Measurements from ENCODE around the gene PHF21B. TPM values are rescaled to one million over a fixed set of nuclear protein-coding genes. Genes with fewer than 3 reads are reported as not detected.

PHF21B gene
- total RNA-seq, 1 donor from 2014 or later: 6.7 TPM

DNA sequence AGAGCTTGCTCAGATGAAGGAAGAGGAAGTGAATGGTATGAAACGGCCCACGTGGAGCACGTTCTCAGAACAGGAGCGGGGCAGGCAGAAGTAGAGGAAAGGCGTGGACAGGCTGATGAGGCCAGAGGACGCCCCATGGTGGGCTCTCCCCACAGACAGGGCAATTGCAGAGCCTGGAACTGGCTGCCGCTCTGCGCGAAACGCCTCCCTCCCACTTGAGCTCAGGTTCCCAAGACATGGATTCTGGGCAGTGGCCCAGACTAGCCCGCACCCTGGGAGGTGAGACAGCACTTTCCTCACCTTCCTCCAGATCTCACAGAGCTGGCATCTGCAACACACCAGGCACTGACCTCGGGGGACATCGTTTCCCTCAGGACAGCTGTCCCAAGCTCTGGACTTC, 117.6 kb downstream of the PHF21B start:
- no peaks in the 10 kb centered on the region for H3K27me3 ChIP-seq
- no peak for DNase-seq (ENCODE audit: low spot score)
- no peak overlapping the region for H3K4me3 ChIP-seq
- H3K4me3 Mint-ChIP-seq: no peak overlapping the region
- no peaks in the 10 kb centered on the region for H3K27me3 Mint-ChIP-seq (ENCODE audit: insufficient read depth, low read depth)
- H3K4me2 ChIP-seq: no peak overlapping the region
- no peaks in the 10 kb centered on the region for H3F3A ChIP-seq (ENCODE audit: low read depth)
- no peaks in the 10 kb centered on the region for H3K36me3 ChIP-seq
- no peaks in the 10 kb centered on the region for H3K4me1 ChIP-seq
- H3K27ac Mint-ChIP-seq: no peak overlapping the region
- H4K20me1 ChIP-seq (ENCODE audit: low read depth): peaks cover 4% of the 10 kb centered on the region
- H3K9me3 Mint-ChIP-seq: no peaks in the 10 kb centered on the region
- no peak overlapping the region for H2AFZ ChIP-seq (replicated peaks)
- TF ChIP-seq EZH2phosphoT487 (IDR thresholded peaks at IDR 0.05) (no peak), EZH2 (IDR thresholded peaks at IDR 0.05) (no peak)
- TF ChIP-seq, protein P1, sequence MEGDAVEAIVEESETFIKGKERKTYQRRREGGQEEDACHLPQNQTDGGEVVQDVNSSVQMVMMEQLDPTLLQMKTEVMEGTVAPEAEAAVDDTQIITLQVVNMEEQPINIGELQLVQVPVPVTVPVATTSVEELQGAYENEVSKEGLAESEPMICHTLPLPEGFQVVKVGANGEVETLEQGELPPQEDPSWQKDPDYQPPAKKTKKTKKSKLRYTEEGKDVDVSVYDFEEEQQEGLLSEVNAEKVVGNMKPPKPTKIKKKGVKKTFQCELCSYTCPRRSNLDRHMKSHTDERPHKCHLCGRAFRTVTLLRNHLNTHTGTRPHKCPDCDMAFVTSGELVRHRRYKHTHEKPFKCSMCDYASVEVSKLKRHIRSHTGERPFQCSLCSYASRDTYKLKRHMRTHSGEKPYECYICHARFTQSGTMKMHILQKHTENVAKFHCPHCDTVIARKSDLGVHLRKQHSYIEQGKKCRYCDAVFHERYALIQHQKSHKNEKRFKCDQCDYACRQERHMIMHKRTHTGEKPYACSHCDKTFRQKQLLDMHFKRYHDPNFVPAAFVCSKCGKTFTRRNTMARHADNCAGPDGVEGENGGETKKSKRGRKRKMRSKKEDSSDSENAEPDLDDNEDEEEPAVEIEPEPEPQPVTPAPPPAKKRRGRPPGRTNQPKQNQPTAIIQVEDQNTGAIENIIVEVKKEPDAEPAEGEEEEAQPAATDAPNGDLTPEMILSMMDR (IDR thresholded peaks at IDR 0.05): no peak
- H3K27ac ChIP-seq: no peak overlapping the region
- no peak overlapping the region for H3K9ac ChIP-seq
- H3K9me3 ChIP-seq (ENCODE audit: low read depth): no peaks in the 10 kb centered on the region
- H3K79me2 ChIP-seq (ENCODE audit: low read depth): no peaks in the 10 kb centered on the region
- H3K4me1 Mint-ChIP-seq: no peaks in the 10 kb centered on the region
- H3K36me3 Mint-ChIP-seq: peaks cover 23% of the 10 kb centered on the region

DNA sequence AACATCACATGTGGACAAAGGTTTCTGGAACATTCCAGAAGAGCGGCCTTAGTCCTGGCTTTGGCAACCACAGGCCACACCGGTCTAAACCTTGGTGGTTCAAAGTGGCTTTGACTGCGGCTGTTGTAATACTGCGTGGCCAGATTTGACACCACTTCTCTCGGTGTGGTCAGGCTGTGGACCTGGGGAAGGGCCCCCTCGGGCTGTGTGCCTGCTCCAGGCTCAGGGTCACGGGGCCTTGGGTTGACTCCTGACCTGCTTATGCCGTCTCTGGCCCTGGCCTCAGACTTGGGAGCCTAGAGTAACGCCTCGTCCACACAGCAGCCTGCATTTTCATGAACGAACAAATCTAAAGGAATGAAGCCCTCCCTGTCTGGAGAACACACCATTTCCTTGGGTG, 118.0 kb downstream of the PHF21B start:
- peaks cover 4% of the 10 kb centered on the region for H4K20me1 ChIP-seq (ENCODE audit: low read depth)
- H3K4me1 ChIP-seq: no peaks in the 10 kb centered on the region
- no peaks in the 10 kb centered on the region for H3K4me1 Mint-ChIP-seq
- TF ChIP-seq, protein P1 (IDR thresholded peaks at IDR 0.05): no peak
- no peak for TF ChIP-seq EZH2phosphoT487 (IDR thresholded peaks at IDR 0.05)
- no peak for TF ChIP-seq EZH2 (IDR thresholded peaks at IDR 0.05)
- no peak overlapping the region for H3K27ac Mint-ChIP-seq
- H3K27ac ChIP-seq: no peak overlapping the region
- H2AFZ ChIP-seq (replicated peaks): no peak overlapping the region
- no peaks in the 10 kb centered on the region for H3K36me3 ChIP-seq
- DNase-seq (ENCODE audit: low spot score): no peak
- no peak overlapping the region for H3K4me2 ChIP-seq
- H3K27me3 ChIP-seq: no peaks in the 10 kb centered on the region
- H3K4me3 Mint-ChIP-seq: no peak overlapping the region
- H3F3A ChIP-seq (ENCODE audit: low read depth): no peaks in the 10 kb centered on the region
- no peaks in the 10 kb centered on the region for H3K79me2 ChIP-seq (ENCODE audit: low read depth)
- no peak overlapping the region for H3K9ac ChIP-seq
- peaks cover 19% of the 10 kb centered on the region for H3K36me3 Mint-ChIP-seq
- no peaks in the 10 kb centered on the region for H3K27me3 Mint-ChIP-seq (ENCODE audit: insufficient read depth, low read depth)
- H3K4me3 ChIP-seq: no peak overlapping the region
- H3K9me3 ChIP-seq (ENCODE audit: low read depth): no peaks in the 10 kb centered on the region
- H3K9me3 Mint-ChIP-seq: no peaks in the 10 kb centered on the region

DNA sequence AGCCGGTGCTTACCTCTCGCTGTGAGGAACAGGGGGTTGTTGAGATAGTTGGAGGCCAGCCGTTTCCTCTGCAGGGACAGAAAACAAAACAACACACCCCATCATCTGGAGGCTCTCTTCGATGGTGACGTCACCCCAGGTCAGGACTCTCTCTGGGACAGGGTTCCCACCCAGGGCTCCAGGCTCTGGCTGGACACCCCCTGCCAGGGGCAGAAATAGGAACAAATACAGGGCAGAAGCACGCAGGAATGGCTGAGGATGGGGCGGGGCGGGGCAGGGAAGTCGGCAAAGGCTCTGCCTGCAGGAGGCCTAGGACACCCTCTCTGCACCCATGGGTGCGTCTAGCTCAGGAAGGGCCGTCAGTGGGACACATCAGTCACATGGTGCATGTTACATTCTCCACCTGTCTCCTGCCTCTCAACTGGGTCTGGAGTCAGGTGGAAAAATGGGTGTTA, 118.5 kb downstream of the PHF21B start:
- Mint-ChIP-seq H3K27me3 (ENCODE audit: insufficient read depth, low read depth) (no peaks in the 10 kb centered on the region), H3K27ac (no peak overlapping the region), H3K36me3 (peaks cover 21% of the 10 kb centered on the region), H3K4me1 (no peaks in the 10 kb centered on the region), H3K9me3 (no peaks in the 10 kb centered on the region), H3K4me3 (no peak overlapping the region)
- Histone ChIP-seq H3K36me3 (no peaks in the 10 kb centered on the region), H2AFZ (replicated peaks) (no peak overlapping the region), H3K9ac (no peak overlapping the region), H3K79me2 (ENCODE audit: low read depth) (no peaks in the 10 kb centered on the region), H3K9me3 (ENCODE audit: low read depth) (no peaks in the 10 kb centered on the region), H3K4me3 (no peak overlapping the region), H3K4me2 (no peak overlapping the region), H3K27me3 (no peaks in the 10 kb centered on the region), H4K20me1 (ENCODE audit: low read depth) (peaks cover 4% of the 10 kb centered on the region), H3K4me1 (no peaks in the 10 kb centered on the region), H3K27ac (no peak overlapping the region), H3F3A (ENCODE audit: low read depth) (no peaks in the 10 kb centered on the region)
- TF ChIP-seq, protein P1 (IDR thresholded peaks at IDR 0.05): no peak
- TF ChIP-seq EZH2 (IDR thresholded peaks at IDR 0.05) (no peak), EZH2phosphoT487 (IDR thresholded peaks at IDR 0.05) (no peak)
- DNase-seq (ENCODE audit: low spot score): no peak

Measured in neural progenitor cell (in vitro differentiated cells).